GM13976 (cell line): ENCODE measurements around the gene CNST.
"Not testable (repeated sequence)": the region's sequence is repeated elsewhere in the genome, so short reads cannot be mapped to it uniquely, and the experiment has no call there.

Experiments
- DNase-seq: peaks from one replicate; pipeline ENCODE4 v3.0.0; 2012; ENCODE audit warnings: low spot score
- in situ Hi-C: fragments of 300-500 bp; cut with MboI; formaldehyde crosslinking; loops from one replicate; pipeline ENCODE4 v1.12.0; 2022; ENCODE audit warnings: low sequenced_read_pairs, mixed read lengths, inconsistent platforms; ENCODE audit not compliant: unreplicated experiment
- TF ChIP-seq, protein P1 (sequence below): IDR thresholded peaks from 2 replicates; pipeline ENCODE4 v1.5.1; 2012; ENCODE audit warnings: borderline replicate concordance, mild to moderate bottlenecking; ENCODE audit not compliant: insufficient read depth; ENCODE audit errors: extremely low read depth, missing control alignments, control extremely low read depth

CNST gene

DNA sequence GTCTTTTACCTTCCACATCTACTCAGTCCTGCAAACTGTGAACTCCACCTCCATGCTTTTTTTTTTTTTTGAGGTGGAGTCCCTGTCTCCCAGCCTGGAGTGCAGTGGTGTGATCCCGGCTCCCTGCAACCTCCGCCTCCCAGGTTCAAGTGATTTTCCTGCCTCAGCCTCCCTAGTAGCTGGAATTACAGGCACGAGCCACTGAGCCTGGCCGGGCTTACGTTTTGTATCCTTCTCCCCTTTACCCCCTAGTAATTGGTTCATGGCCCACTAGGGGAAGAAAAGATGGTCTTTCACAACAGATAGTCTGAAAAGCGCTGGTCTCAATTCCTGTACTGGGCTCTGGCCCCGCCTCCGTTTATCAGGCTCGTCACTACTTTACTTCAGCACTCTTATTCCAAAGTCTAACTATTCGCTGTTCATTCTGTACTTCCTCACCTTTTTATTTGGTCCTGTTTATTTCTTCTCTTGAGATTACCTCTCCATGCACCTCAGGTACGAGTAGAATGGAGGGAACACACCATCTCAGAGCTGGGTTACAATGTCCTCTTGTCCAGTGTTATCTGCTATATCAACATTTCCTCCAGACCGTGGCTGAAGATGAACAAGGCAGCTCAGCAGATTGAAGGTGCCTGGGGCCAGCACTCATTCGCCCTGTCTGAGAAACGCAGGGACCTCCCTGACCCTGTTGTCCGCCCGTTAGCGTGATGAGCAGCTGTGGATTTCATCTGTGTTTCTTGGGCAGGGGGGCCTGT, 16.2 kb downstream of the CNST start:
- TF ChIP-seq, protein P1, sequence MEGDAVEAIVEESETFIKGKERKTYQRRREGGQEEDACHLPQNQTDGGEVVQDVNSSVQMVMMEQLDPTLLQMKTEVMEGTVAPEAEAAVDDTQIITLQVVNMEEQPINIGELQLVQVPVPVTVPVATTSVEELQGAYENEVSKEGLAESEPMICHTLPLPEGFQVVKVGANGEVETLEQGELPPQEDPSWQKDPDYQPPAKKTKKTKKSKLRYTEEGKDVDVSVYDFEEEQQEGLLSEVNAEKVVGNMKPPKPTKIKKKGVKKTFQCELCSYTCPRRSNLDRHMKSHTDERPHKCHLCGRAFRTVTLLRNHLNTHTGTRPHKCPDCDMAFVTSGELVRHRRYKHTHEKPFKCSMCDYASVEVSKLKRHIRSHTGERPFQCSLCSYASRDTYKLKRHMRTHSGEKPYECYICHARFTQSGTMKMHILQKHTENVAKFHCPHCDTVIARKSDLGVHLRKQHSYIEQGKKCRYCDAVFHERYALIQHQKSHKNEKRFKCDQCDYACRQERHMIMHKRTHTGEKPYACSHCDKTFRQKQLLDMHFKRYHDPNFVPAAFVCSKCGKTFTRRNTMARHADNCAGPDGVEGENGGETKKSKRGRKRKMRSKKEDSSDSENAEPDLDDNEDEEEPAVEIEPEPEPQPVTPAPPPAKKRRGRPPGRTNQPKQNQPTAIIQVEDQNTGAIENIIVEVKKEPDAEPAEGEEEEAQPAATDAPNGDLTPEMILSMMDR, result no peak
- in situ Hi-C loops, result no loop called here
- DNase-seq, result no peak

DNA sequence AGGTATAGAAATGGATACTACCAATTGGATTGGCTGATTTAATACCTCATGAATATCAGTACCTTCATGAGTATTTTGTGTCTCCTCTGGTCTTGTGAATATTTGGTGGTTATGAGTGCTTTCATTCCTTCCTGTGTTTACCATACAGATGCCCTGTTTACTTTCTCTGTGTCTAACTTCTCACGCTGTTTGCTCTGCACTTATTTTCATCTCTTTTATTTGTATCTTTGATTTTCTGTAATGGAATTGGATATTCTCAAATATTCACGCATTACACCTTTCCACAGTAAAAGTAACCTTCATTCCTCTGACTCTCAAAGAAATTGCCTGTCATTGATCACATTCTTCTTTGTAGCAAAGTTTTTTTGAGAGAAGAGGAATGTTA, 16.8 kb downstream of the CNST start:
- TF ChIP-seq, protein P1, result no peak
- no peak for DNase-seq
- in situ Hi-C loops, result no loop called here

GRCh38 chr1:246583448-246584185, 17.4 kb downstream of the CNST start:
- in situ Hi-C loops, result no loop called here
- TF ChIP-seq, protein P1, result no peak
- DNase-seq, result no peak

DNA sequence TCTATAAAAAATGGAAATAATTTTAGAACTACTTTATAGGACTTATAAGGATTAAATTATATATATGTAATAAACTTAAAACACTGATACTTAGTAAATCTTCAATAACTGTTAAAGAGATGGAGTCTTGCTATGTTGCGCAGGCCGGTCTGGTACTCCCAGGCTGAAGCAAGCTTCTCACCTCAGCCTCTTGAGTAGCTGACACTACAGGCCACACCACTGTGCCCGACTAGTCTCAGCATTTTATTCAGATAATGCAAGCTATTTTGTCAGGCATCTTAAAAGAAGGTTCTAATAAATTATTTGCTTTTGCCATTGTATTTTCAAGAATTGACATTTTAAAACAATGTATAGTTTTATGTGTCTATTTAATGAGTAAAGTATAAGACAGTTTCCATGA, 20.8 kb downstream of the CNST start:
- TF ChIP-seq, protein P1, result no peak
- in situ Hi-C loops, result no loop called here
- DNase-seq, result no peak

- TF ChIP-seq, protein P1, result no peak
- in situ Hi-C loops, result no loop called here
- DNase-seq, result no peak
Observed at GRCh38 chr1:246587606-246588005, 21.4 kb downstream of the CNST start.

DNA sequence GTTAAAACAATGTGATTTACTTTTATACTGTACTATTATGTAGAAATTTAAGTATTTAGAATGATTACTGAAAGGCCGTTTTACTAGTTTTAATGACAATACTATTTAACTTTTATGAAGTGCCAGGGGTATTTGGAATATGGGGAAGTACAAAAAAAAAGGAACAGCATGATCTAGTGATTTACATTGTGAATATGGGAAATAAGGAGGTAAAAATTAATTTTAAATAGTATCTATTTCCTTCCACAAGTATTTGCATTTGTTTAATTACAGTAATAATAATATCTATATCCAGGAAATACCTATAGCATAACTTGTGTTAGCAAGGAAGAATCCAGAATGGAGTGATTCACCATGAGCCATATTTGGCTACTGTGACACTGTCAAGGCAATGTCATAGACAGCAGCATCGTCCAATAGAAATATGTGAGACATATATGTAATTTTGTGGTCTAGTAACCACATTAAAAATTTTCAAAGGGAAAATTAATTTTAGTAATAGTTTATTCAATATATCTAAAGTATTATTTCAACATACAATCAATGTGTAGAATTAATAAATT, 22.0 kb downstream of the CNST start:
- TF ChIP-seq, protein P1, result no peak
- no peak for DNase-seq
- in situ Hi-C loops, result no loop called here

GRCh38 chr1:246589919-246590318, 23.7 kb downstream of the CNST start:
- in situ Hi-C loops, DNase-seq: not testable (repeated sequence)
